OCI-LY7 (cell line): Measurements from ENCODE around the gene CD9. TPM values are rescaled to one million over a fixed set of nuclear protein-coding genes. Genes with fewer than 3 reads are reported as not detected.
A peak's percentile ranks its signal among the peaks of the same experiment; 100 is the strongest.

Experiments
- BruUV-seq: library from RNA; stranded (reverse); fragments of 400-500 nt; replicated peaks from 2 replicates; lab custom pipeline; 2021; lab: Mats Ljungman, UMichigan
- CTCF ChIA-PET: fragments of 300-600 bp; sonication (Branson Sonifier 250); formaldehyde crosslinking; loops from one replicate; lab custom pipeline; 2022; ENCODE audit warnings: antibody characterized with exemption; ENCODE audit not compliant: unreplicated experiment; lab: Charles Lee
- POLR2A ChIA-PET: fragments of 300-600 bp; sonication (Branson Sonifier 250); formaldehyde crosslinking; loops from one replicate; lab custom pipeline; 2022; ENCODE audit warnings: antibody characterized with exemption; lab: Charles Lee
- DNase-seq: peaks from one replicate; pipeline ENCODE4 v3.0.0-alpha.2; 2015; ENCODE audit warnings: low spot score
- H2AFZ ChIP-seq: fragments of 200-600 bp; sonication (generic), shearing (Covaris generic); 2 replicates; pipeline ENCODE4 v1.6.1; 2014; ENCODE audit warnings: mild to moderate bottlenecking, antibody characterized with exemption, low read length, moderate library complexity
- H3K27ac ChIP-seq: fragments of 200-600 bp; sonication (generic); 2 replicates; pipeline ENCODE4 v1.5.1; 2014; ENCODE audit warnings: mixed run types, low read depth, mild to moderate bottlenecking, moderate library complexity, low read length, inconsistent platforms; ENCODE audit not compliant: poor library complexity, severe bottlenecking
- H3K36me3 ChIP-seq: fragments of 200-600 bp; sonication (generic); 2 replicates; pipeline ENCODE4 v1.6.1; 2014; ENCODE audit warnings: mild to moderate bottlenecking, antibody characterized with exemption, low read length, moderate library complexity, mixed read lengths; ENCODE audit not compliant: insufficient read depth
- H3K4me1 ChIP-seq: fragments of 200-600 bp; sonication (generic); 2 replicates; pipeline ENCODE4 v1.5.1; 2014; ENCODE audit warnings: mild to moderate bottlenecking, low read length; ENCODE audit not compliant: insufficient read depth, poor library complexity, severe bottlenecking
- H3K4me2 ChIP-seq: fragments of 200-600 bp; sonication (generic); 2 replicates; pipeline ENCODE4 v1.6.1; 2014; ENCODE audit warnings: mild to moderate bottlenecking, low read length
- H3K4me3 ChIP-seq: fragments of 200-600 bp; sonication (generic); 2 replicates; pipeline ENCODE4 v1.5.1; 2014; ENCODE audit warnings: mild to moderate bottlenecking, low read depth, low read length; ENCODE audit not compliant: poor library complexity, severe bottlenecking
- H3K79me2 ChIP-seq: fragments of 200-600 bp; sonication (generic); 2 replicates; pipeline ENCODE4 v1.6.1; 2016; ENCODE audit warnings: low read depth, mild to moderate bottlenecking, low read length, moderate library complexity, mixed read lengths; ENCODE audit not compliant: insufficient read depth
- H3K9me2 ChIP-seq: fragments of 200-600 bp; sonication (generic); 2 replicates; pipeline ENCODE4 v1.6.1; 2016; ENCODE audit warnings: mild to moderate bottlenecking, low read length, mixed read lengths; ENCODE audit not compliant: insufficient read depth
- H3K9me3 ChIP-seq: fragments of 200-600 bp; sonication (generic); 2 replicates; pipeline ENCODE4 v1.6.1; 2014; ENCODE audit warnings: mild to moderate bottlenecking, mixed run types, low read length, mixed read lengths
- H4K20me1 ChIP-seq: fragments of 200-600 bp; sonication (generic); 2 replicates; pipeline ENCODE4 v1.6.1; 2014; ENCODE audit warnings: mild to moderate bottlenecking, antibody characterized with exemption, low read length, moderate library complexity, mixed read lengths; ENCODE audit not compliant: insufficient read depth
- CTCF ChIP-seq: fragments of 200-600 bp; sonication (generic); conservative IDR thresholded peaks from 2 replicates; pipeline ENCODE4 v1.5.1; 2014; ENCODE audit warnings: mild to moderate bottlenecking, antibody characterized with exemption, low read length, moderate library complexity, mixed read lengths
- EZH2phosphoT487 ChIP-seq: fragments of 200-600 bp; sonication (generic); IDR thresholded peaks from 2 replicates; pipeline ENCODE4 v1.6.1; 2018; ENCODE audit warnings: low read depth, borderline replicate concordance, mild to moderate bottlenecking, mixed run types, antibody characterized with exemption, low read length, moderate library complexity, mixed read lengths
- intact Hi-C: fragments of 100-400 bp; cut with micrococcal nuclease; formaldehyde crosslinking; loops from one replicate; pipeline ENCODE4 v1.10.0; 2022; ENCODE audit not compliant: unreplicated experiment
- total RNA-seq, 2 experiments: library from RNA; depleted of rRNA in 1 of 2; stranded (reverse); fragments of >200 nt in 1 of 2; shearing (Covaris generic) in 1 of 2; gene quantifications; 2 replicates each; pipeline ENCODE4 v1.2.3, GENCODE V29; 2014 to 2022

The CD9 gene
- total RNA-seq, 2 experiments from 2014 or later = not detected

GRCh38 chr12:6278439-6279255, 78.4 kb downstream of the CD9 start:
- H3K4me3 ChIP-seq = peak overlapping the region; percentile 65
- no peak overlapping the region for H3K27ac ChIP-seq
- peak; percentile 75 for DNase-seq
- peaks cover 7% of the 10 kb centered on the region for H3K4me1 ChIP-seq
- H2AFZ ChIP-seq = peak overlapping the region; percentile 98
- H3K9me2 ChIP-seq = no peaks in the 10 kb centered on the region
- H3K4me2 ChIP-seq = peak overlapping the region; percentile 89
- no peaks in the 10 kb centered on the region for H4K20me1 ChIP-seq
- no TSS peak for BruUV-seq
- ChIA-PET CTCF (interaction anchor here (1.4 to 1.8 kb wide), 2 partner anchors 83 kb away, joined by 4 to 6 read pairs; no protein-coding TSS in a partner anchor), POLR2A (interaction anchor here (0.6 kb wide), 1 partner anchor 1724 kb away, joined by 4 read pairs; no protein-coding TSS in a partner anchor)
- H3K79me2 ChIP-seq = no peaks in the 10 kb centered on the region
- no peaks in the 10 kb centered on the region for H3K9me3 ChIP-seq
- peak; percentile 82 for TF ChIP-seq CTCF
- TF ChIP-seq EZH2phosphoT487 = no peak
- no peaks in the 10 kb centered on the region for H3K36me3 ChIP-seq
- intact Hi-C loops = loop anchor here (1.0 kb wide), 2 partner anchors 83 to 215 kb away; no protein-coding TSS in a partner anchor

- Histone ChIP-seq H3K4me3 (no peak overlapping the region), H3K79me2 (no peaks in the 10 kb centered on the region), H3K27ac (no peak overlapping the region), H3K4me2 (no peak overlapping the region), H3K9me2 (no peaks in the 10 kb centered on the region), H3K36me3 (no peaks in the 10 kb centered on the region), H2AFZ (no peak overlapping the region), H4K20me1 (no peaks in the 10 kb centered on the region), H3K4me1 (peaks cover 7% of the 10 kb centered on the region), H3K9me3 (no peaks in the 10 kb centered on the region)
- intact Hi-C loops = no loop called here
- BruUV-seq = no TSS peak
- ChIA-PET POLR2A (interaction anchor here (0.6 kb wide), 1 partner anchor 1723 kb away, joined by 4 read pairs; no protein-coding TSS in a partner anchor), CTCF (interaction anchor here (0.7 to 1.8 kb wide), 2 partner anchors 84 to 138 kb away, joined by 3 to 6 read pairs; no protein-coding TSS in a partner anchor)
- no peak for TF ChIP-seq EZH2phosphoT487
- no peak for TF ChIP-seq CTCF
- no peak for DNase-seq
Measured at GRCh38 chr12:6279256-6279628, 79.0 kb downstream of the CD9 start.

GRCh38 chr12:6279631-6280030, 79.4 kb downstream of the CD9 start:
- no peak for DNase-seq
- no peaks in the 10 kb centered on the region for H3K79me2 ChIP-seq
- H3K4me1 ChIP-seq = peaks cover 7% of the 10 kb centered on the region
- H3K9me2 ChIP-seq = no peaks in the 10 kb centered on the region
- no peak overlapping the region for H3K4me3 ChIP-seq
- H3K36me3 ChIP-seq = no peaks in the 10 kb centered on the region
- no TSS peak for BruUV-seq
- H2AFZ ChIP-seq = no peak overlapping the region
- no peak overlapping the region for H3K4me2 ChIP-seq
- H3K27ac ChIP-seq = no peak overlapping the region
- intact Hi-C loops = no loop called here
- CTCF ChIA-PET = interaction anchor here (0.7 to 1.8 kb wide), 2 partner anchors 84 to 138 kb away, joined by 3 to 6 read pairs; no protein-coding TSS in a partner anchor
- TF ChIP-seq EZH2phosphoT487 (no peak), CTCF (no peak)
- POLR2A ChIA-PET = interaction anchor here (0.6 kb wide), 1 partner anchor 1723 kb away, joined by 4 read pairs; no protein-coding TSS in a partner anchor
- no peaks in the 10 kb centered on the region for H3K9me3 ChIP-seq
- H4K20me1 ChIP-seq = no peaks in the 10 kb centered on the region
